Keratinocyte (primary cell): ENCODE data around the gene NUMB.

ENCODE experiments used
- EZH2 ChIP-seq: IDR thresholded peaks from one replicate; pipeline ENCODE4 v1.6.1; 2012; ENCODE audit warnings: inconsistent platforms, mild to moderate bottlenecking, low read length, moderate library complexity
- TF ChIP-seq, protein P1 (sequence below), 3 experiments: IDR thresholded peaks in 1 of 3; conservative IDR thresholded peaks in 1 of 3; optimal IDR thresholded peaks in 1 of 3; 2 replicates in 2 of 3; 3 replicates in 1 of 3; pipeline versions ENCODE3 to v1.5.1; 2011; ENCODE audit warnings: low read length in 3 of 3, mild to moderate bottlenecking in 3 of 3, moderate library complexity in 2 of 3, control low read depth in 1 of 3, inconsistent platforms in 1 of 3; ENCODE audit not compliant: insufficient read depth in 2 of 3; ENCODE audit errors: extremely low read depth in 1 of 3

DNA sequence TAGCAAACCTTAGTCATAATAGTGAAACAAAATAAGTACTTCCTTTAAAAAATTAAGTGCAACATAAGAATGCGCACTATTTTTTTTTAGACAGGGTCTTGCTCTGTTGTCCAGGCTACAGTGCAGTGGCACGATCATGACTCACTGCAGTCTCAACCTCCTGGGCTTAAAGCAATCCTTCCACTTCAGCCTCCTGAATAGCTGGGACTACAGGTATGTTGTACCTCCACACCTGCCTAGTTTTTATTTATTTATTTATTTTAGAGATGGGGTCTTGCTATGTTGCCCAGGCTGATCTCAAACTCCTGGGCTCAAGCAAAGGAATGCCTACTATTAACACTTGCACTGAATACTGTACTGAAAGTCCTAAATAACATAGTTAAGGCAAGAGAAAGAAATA is 93.8 kb downstream of the NUMB start:
- TF ChIP-seq, protein P1, sequence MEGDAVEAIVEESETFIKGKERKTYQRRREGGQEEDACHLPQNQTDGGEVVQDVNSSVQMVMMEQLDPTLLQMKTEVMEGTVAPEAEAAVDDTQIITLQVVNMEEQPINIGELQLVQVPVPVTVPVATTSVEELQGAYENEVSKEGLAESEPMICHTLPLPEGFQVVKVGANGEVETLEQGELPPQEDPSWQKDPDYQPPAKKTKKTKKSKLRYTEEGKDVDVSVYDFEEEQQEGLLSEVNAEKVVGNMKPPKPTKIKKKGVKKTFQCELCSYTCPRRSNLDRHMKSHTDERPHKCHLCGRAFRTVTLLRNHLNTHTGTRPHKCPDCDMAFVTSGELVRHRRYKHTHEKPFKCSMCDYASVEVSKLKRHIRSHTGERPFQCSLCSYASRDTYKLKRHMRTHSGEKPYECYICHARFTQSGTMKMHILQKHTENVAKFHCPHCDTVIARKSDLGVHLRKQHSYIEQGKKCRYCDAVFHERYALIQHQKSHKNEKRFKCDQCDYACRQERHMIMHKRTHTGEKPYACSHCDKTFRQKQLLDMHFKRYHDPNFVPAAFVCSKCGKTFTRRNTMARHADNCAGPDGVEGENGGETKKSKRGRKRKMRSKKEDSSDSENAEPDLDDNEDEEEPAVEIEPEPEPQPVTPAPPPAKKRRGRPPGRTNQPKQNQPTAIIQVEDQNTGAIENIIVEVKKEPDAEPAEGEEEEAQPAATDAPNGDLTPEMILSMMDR (optimal IDR thresholded peaks at IDR 0.05 in 1 of 3, IDR thresholded peaks at IDR 0.05 in 1 of 3, conservative IDR thresholded peaks at IDR 0.05 in 1 of 3; ENCODE audit: extremely low read depth in 1 of 3, insufficient read depth in 2 of 3, low read length in 3 of 3), result no peak
- no peak for TF ChIP-seq EZH2
